ENCODE measurements around the gene RPSA.

- no peak for TF ChIP-seq EZH2phosphoT487 (IDR thresholded peaks at IDR 0.05; ENCODE audit: insufficient read depth, low read depth)
- TF ChIP-seq EZH2 (IDR thresholded peaks at IDR 0.05; ENCODE audit: insufficient read depth, poor library complexity, severe bottlenecking) = no peak
Measured at GRCh38 chr3:39445927-39446326, 39.4 kb downstream of the RPSA start.
